ENCODE measurements around the gene SCG2.

DNA sequence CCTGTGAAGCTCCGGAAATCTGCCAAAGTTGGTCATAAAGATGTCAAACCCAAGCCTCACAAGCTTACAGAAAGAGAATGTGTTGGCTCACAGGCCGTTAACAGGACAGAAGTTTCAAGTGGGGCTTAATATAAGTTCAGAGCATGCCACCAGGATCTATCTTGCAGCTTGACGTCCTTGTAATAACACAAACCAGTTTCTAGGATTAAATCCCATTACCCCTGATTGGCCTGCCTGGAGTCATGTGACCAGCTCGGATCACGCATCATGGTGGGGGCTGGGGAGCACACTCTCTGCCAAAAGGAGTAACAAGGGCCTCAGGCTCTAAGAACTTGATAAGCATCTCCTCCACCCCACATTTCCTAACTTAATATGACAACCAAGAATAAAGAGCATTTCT lies 38.9 kb upstream of the SCG2 start:
- TF ChIP-seq EZH2 (IDR thresholded peaks at IDR 0.05; ENCODE audit: insufficient read depth, poor library complexity, severe bottlenecking) (no peak), EZH2phosphoT487 (IDR thresholded peaks at IDR 0.05; ENCODE audit: insufficient read depth, low read depth) (no peak)

Measured in GM23248 (cell line).